Measurements from ENCODE around the gene AIPL1.

GRCh38 chr17:6474376-6474775, 39.5 kb upstream of the AIPL1 start:
- no peak for TF ChIP-seq CTCF (IDR thresholded peaks at IDR 0.05; ENCODE audit: low read depth, low read length, poor library complexity, severe bottlenecking)
- TF ChIP-seq EZH2phosphoT487 (IDR thresholded peaks at IDR 0.05; ENCODE audit: borderline replicate concordance, low read length): no peak

All from DOHH2 (cell line).